ENCODE measurements around the gene NUDT14.
A peak's percentile ranks its signal among the peaks of the same experiment; 100 is the strongest.

Gene NUDT14

DNA sequence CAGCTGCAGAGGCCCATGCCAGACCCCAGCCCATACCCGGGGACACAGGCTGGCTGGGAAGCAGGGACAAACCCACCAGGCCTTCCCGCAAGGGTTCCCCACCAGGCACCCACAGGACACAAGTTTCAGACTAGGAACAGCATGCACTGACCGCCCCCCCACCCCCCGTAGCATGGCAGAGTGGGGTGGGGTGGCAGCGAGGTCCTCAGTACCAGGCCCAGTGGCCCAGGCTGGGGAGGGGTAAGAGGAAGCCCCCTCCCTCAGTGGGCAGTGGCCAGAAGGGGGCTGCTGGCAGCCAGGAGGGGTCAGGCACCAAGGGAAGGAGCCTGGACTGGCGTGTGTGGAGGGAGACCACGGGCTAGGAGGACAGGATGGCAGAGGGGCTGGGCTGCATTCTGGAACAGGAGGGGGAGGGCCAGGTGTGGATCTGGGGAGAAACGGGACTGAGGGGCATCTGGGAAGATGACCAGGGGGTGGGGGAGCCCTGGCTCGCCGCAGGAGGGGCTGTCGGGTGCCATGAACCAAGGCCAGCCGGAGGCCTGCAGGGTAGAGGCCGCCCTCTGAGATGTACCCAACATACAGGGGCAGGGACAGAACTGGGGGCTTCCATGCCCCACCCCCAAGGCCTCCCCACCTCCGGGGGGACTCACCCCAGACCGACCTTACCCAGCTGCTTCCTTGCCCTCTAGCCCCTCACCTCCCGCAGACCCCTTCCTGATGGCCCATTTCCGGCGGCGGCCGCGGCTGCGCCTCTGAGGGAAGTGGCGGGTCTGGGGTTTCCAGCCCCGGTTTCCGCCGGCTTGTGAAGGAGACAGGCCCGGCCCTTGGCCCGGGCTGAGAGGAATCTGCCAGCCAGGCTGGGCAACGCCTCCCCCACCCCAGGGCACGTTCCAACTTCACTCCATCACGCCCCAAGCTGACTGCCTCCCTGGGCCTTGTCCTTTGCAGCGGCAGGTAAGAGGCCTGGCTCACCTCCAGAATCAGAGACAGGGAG lies 6.9 kb downstream of the NUDT14 start:
- no peak for DNase-seq (ENCODE audit: low read depth)

DNA sequence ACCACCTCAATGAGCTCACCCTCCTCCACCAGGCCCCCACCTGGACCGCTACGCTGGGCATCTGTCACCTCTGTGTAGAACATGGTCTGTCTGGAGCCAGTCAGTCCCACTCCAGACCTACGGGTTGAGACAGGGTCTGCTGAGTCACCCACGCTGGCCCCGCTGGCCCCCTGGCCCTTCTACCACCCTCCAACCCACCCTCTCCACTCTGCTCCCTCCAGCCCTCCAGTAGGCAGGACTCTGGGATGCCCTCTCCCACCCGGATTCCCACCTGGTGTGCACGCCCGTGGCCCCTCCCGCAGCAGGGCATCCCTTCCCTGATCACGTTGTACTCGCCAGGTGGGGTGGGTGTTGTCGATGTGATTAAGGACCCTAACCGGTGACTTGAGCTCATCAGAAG lies 8.0 kb downstream of the NUDT14 start:
- DNase-seq (ENCODE audit: low read depth): no peak

DNA sequence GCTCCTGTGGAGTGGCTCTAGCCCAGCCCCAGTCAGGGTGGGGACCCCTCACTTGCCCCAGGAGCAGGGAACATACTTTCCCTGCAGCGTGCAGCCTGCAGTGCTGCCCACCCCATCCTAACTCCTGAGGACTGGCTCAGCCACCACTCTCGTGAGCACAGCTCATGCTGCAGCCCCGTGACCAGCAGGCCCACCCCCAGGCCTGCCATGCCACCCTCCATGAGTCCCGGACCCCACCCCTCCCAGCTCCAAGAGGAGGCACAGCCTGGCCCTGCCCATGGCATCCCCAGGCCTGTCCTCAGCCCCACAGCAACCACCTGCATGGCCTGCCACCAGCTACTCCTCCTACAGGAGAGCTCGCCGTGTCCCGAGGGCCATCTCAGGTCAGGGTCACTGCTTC lies 8.6 kb downstream of the NUDT14 start:
- DNase-seq (ENCODE audit: low read depth): no peak

DNA sequence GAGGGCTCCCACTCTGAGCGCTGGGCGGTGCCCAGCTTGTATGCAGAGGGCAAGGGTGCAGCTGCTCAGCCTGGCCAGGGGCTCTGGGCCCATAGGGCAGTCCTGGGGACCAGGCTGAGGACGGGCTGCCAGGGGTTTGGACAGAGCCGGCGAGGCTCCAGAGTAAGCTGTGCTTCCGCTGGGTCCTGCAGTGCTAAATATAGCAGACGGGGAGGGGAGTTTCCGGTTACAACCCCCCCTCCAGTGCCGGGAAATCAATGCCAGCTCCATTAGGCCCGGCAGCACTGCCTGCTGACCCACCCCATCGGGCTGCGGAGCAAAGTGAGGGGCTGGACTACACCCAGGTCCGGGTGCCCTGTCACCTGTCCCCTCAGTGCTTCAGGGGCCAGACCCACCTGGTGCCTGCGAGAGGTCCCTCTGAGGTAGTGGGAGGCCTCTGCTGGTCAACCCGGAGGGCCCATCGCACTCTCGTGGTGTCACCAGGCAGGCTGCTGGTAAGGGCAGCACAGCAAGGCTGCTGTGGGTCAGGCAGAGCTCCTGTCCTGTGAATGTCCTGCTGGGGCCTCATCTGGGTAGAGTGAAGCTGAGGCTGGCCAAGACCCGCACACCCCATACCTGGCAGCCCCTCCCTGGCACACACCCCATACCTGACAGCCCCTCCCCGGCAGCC lies 10.0 kb downstream of the NUDT14 start:
- DNase-seq (ENCODE audit: low read depth): no peak

DNA sequence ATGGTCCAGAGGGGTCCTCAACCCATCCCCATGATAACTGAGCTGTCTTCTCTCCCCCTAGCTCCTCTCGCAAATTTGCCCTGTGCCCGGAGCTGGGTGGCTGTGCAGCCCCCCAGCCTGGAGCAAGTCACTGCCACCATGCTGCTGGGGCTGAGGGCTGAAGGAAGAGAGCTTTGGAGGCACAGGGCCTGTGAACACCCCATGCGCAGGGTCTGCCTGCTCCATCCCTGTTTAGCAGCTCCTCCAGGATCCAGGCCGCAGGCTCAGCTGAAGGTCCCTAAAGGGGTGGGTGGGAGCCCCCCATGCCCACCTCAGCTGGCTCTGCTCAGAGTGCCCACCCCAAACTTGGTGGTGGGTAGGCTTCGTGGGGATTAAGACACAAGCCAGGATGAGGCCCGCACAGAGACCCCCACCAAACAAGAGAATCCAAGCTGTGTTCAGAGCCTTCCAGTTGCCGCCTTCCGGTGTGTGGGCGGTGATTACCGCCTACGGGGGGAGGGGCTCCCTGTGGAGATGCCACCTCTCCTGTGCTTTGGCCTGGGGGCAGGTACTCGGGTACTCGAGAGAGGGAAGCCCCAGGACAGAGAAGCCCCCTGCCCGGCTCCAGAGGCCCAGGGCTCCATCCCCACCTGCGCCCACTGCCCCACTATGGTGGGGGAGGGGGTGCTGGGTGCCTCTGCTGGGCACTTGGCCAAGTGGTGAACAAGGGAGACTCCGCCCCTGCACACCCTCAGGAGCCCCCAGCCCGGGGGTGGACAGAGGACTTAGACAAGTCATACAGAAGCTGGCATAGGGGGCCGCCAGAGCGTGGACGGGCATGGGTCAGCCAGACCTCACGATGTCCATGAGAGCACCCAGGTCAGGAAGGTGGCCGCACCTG lies 11.1 kb downstream of the NUDT14 start:
- no peak for DNase-seq (ENCODE audit: low read depth)

DNA sequence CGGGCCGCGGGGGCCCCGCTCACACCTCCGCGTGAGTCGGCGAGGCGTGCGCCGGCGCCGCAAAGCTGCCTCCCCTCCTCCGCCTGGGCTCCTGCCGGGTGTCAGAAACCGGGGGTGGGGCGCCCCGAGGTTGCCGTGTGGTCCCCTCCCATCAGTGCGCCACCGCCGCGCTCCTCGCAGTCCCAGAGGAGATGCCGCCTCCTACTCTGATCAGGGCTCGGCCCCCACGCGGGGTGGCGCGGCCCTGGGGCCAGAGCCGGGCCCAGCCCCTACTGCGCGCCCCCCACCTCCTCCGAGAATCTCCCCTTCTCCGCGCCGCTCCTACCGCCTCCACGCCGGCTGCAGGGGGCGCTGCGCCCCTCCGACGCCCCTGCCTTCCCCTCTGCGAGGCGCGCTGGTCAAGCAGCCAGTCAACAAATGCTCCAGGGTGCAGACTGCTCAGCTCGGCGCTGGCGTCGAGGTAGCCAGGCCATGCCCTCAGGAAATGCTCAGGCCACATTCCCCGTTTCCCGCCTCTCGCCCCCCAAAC lies 12.1 kb downstream of the NUDT14 start:
- no peak for DNase-seq (ENCODE audit: low read depth)

DNA sequence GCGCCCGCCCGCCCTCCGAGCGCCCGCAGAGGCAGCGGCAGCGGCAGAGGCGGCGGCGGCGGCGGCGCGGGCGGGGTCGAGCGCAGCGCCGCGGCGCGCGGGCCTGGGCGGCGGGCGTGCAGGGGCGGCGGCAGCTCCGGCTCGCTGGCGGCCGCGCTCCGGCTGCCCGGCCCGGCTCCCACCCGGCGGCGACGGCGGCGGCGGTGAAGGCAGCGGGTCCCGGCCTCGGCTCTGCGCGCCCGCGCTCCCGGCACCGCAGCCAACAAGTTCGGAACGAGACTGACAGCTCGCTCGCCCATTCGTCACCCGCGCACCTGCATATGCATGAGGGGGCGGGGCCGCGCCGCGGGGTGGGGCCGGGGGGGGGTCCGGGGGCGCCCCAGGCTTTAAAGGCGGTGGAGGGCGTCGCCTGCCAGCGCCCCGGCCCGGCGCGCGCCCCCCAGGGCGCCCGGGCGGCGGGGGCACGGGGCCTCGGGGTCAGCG lies 12.6 kb downstream of the NUDT14 start, which contains the start of gene JAG2:
Gene JAG2 (minus strand): TSS at position 281 of the 483 bp plus-strand sequence. CDS start 356 bp downstream, outside the sequence.
- DNase-seq (ENCODE audit: low read depth): peak; percentile 37

DNA sequence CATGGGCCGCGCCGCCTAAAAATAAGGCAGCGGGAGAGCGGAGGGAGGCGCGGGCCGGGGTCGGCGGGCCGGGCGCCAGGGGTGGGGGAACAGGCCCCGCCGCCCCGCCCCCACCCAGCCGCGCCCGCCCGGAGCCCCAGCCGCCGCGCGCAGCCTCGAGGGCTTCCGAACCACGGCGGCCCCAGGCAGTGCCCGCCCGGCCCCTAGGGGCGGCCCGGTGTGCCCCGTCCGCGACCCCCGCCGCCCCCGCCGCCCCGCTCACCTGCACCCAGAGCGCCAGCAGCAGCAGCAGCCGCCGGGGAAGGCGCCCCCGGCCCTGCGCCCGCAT lies 13.1 kb downstream of the NUDT14 start:
- DNase-seq (ENCODE audit: low read depth): no peak

DNA sequence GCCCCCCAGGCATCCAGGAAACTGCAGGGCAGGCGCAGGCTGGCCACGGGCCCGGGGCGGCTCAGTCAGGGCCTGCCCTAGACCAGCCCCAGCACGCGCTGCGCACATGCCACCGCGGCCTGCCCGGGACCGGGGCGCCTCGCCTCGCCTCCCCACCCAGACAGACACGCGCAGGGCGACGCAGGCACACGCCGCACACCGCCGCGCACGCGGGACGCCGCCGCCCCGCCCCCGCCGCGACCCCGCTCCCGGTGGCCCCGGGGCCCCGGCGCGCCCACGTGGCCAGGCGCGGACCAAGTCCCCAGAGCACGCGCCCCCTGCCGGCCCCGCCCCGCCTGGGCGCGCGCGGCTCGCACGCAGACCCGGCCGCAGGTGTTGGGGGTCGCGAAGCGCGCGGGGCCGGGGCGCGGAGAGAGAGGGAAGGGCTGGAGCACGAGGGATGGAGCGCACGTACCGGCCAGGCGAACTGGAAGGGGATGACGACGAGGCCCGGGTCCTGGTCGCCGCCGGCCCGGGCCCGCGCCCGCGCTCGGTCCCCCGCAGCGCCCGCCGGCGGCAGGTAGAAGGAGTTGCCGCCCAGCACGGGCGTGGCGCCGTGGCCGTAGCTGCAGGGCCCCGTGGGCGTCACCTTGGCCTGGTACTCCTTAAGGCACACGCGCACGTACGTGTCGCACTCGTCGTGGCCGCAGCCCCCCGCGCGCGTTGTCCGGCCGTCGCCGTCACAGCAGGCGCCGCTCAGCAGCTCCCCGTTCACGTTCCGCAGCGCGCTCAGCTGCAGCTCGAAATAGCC lies 13.6 kb downstream of the NUDT14 start:
- DNase-seq (ENCODE audit: low read depth): no peak

DNA sequence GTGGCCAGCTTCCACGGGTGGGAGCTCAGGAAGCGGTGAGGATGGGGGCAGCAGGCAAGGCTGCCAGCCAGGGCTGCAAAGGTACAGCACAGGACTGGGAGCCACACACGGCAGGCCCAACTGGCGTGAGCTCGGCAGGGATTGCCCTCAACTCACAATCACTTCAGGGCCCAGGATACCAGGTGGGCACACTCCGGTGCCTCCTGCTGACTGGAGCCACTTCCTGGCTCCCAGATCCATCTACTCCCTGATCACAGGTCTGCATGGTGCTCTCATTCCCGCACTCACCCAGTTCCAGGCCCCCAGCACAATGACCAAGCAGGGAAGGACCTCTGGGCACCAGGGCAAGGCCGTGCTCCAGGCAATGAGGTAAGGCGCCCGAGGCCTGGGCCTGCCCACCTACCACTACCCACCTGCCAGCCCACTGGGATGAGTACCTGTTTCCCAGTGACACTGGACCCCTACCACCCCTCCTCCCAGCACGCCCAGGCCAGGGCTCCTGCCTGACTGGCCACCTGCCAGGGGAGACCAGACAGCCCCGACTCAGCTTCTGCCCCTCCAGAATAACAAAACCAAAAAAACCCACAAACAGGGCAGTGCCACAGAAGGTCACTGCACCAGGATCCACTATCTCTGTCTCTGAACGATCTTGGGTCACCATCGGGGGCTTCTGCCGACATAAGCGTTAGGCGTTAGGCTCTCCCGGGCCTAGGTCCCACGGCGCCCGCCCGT lies 14.4 kb downstream of the NUDT14 start:
- DNase-seq (ENCODE audit: low read depth): no peak

DNA sequence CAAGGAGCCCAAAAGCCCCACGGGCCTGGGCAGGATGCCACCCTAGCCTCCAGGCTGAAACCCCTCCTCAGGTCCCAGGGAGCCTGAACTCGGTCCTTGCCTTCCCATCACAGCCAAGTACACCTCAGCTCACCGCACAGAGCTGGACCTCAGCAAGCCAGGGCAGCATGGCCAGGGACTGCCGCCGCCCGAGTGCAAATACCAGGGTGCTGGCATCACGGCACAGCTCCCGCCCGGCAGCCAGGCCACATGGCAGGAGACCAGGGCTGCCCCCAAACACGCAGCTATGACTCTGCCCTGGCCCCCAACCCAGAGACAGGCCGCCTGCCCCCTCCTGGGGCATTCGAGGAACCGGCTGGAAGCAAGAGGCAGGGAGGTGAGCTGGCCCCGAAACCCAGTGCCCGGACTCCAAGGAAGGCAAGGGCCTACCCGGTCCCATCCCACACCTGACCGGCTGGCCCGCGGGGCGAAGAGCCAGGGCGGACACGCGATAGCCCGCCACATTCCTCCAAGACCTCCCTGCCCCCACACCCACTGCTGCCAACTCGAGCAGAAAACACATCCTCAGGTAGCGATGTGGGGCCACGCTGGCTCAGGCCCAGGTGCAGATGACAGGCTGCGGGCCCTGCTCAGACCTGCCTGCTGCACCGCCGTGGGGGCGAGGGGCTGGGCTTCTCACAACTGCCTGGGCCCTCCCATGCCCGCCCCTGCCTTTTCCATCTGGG lies 15.2 kb downstream of the NUDT14 start:
- no peak for DNase-seq (ENCODE audit: low read depth)

DNA sequence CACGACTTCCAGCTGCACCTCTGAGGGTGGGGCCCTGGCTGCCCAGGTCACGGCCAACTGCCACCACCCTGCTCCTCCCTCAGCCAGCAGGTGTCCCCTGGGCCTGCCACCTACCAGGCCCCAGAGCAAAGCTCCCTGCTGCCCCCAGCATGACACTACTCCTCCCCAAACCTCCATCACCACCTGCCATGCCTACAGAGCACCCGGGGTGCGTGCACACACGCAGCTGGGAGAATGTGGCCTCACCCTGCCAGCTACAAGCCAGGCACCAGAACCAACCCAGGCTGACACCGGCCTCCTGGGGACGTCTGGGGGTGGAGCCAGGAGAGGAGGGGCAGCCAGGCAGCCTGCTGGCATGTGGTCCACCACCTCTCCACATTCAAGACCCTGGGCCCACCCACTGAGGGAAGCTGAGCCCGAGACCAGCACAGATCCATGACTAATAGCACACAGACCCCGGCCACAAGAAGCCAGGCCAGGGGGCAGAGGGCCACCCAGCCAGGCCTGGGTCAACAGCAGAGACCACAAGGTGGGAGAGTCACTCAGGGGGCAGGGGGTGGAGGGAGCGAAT lies 15.9 kb downstream of the NUDT14 start:
- DNase-seq (ENCODE audit: low read depth): no peak

DNA sequence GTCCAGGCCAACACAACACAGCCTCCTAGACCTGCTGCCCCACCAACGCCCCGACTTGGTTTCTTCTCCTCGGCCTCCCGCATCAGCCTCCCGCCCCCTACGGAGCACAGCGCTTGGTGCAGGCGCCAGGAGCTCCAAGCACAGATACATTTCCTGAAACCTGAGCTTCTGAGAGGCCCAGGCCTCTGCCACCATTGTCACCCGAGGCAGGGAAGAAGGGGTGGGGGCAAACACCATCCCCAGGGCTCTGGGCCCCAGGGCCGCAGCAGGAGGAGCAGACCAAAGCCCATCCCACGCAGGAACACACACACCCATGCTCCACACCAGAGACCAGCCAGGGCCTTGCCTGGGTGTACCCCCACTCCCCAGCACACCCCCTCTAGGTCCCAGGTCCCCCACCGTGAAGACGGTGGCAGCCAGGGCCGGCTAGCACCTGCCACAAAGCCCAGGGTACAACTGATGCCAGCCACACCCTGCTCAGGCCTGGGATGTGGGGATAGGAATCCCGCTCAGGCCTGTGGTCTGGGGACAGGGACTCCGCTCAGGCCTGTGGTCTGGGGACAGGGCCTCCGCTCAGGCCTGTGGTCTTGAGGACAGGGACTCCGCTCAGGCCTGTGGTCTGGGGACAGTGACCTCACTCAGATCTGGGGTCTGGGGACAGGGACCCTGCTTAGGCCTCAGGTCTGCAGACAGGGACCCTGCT lies 17.9 kb downstream of the NUDT14 start:
- no peak for DNase-seq (ENCODE audit: low read depth)

DNA sequence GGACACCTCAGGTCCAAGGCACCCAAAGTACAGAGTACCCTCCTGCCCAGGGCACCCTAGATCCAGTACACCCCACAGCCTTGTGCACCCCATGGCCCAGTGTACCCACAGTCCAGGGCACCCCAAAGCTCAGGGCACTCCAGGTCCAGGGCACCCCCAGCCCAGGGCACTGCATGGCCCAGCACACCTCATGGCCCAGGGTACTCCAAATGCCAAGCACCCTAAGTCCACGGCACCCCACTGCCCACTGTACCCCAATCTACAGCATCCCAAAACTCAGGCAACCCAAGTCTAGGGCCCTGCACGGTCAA lies 18.5 kb downstream of the NUDT14 start:
- DNase-seq (ENCODE audit: low read depth): no peak

DNA sequence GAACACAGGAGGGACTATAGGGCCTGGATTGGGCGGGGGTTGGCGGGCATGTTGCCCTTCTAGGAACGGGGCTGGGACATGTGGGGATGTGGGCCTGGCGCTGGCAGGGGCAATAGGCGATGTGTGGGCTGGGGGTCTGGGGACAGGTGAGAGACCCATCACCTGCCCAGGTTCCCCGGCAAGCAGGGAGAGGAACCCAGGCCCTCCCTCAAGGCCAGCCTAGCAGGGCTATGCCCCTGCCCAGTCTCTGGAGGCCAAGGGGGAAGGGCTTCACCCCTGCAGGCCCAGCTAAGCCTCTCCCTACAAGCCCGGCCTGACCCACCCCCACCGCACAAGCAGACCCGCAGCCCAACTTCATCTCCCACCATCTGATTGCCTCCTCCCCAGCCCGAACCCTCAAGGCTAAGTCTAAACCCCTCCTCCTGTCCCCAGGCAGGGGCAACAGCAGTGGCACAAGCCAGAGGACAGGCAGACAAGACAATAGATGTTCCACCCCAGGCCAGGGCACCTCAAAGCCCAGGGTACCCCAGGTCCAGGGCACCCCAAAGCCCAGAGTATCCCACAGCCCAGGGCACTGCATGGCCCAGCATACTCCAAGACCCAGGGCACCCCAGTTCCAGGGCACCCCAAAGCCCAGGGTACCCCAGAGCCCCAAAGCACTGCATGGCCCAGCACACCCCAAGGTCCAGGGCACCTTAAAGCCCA lies 19.0 kb downstream of the NUDT14 start:
- no peak for DNase-seq (ENCODE audit: low read depth)

DNA sequence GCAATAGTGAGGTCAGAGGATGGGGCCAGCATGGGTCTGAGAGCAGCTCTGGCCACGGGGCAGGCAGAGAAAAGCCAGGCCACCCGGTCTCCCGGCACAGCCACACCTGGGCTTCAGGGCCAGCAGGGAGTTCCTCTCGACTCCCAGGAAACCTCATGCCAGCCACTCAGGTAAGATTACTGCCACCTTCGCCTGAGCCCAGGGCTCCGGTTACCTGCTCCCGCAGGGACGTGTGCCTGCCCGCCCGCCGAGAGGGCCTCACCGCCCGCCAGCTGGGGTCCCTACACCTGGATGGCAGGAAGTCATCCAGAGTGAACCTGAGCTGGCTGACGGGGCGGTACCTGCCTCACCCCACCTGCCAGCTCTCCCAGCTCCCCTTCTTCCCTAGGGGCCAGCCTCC lies 19.8 kb downstream of the NUDT14 start:
- no peak for DNase-seq (ENCODE audit: low read depth)

DNA sequence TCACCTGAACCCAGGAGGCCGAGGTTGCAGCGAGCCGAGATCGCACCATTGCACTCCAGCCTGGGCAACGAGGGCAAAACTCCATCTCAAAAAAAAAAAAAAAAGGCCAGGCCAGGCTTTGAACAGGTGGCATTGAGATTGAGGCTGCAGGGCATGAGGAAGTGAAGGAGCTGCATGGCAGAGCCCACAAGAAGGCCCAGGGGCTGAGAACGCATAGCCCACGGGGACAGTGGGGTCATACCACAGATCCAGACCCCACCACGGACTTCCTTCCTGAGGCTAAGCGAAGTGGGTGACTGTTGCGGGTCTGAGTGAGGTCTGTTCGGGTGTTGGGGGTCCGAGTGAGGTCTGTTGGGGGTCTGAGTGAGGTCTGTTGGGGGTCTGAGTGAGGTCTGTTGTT lies 20.3 kb downstream of the NUDT14 start:
- DNase-seq (ENCODE audit: low read depth): no peak

DNA sequence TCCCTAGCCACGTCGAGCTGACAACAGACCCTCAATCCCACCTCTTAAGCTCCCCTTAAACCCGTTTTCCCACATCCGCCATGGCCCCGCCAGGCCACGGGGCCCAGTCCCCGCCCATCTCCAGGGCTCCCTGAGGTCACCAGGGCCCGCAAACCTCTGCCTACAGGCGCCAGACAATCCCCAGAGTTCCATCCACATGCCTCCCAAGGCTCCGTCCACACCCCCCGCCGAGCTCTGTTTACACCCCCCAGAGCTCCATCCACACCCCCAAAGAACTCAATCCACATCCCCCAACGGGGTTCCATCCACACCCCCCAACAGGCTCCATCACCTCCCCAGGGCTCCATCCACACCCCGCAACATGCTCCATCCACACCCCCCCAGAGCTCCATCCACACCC lies 21.8 kb downstream of the NUDT14 start:
- no peak for DNase-seq (ENCODE audit: low read depth)

All from activated T-cell treated with anti-CD3 and anti-CD28 coated beads for 1 hour (primary cell).